ENCODE data around the gene OBP2B.

DNA sequence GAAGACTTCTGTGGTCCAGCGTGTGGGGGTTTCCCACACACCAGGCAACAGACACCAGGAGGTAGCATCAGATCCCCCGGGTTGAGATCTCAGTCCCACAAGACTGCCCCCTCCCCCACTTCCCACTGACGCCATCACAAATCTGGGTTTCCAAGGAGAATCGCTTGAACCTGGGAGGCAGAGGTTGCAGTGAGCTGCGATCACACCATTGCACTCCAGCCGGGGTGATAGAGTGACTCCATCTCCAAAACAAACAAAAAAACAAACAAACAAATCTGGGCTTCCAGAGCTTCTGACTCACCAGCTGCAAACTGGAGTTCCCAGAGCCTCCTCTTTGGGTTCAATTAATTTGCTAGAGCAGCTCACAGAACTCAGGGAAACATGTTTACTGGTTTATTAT is 40.6 kb downstream of the OBP2B start:
- TF ChIP-seq, protein P1, sequence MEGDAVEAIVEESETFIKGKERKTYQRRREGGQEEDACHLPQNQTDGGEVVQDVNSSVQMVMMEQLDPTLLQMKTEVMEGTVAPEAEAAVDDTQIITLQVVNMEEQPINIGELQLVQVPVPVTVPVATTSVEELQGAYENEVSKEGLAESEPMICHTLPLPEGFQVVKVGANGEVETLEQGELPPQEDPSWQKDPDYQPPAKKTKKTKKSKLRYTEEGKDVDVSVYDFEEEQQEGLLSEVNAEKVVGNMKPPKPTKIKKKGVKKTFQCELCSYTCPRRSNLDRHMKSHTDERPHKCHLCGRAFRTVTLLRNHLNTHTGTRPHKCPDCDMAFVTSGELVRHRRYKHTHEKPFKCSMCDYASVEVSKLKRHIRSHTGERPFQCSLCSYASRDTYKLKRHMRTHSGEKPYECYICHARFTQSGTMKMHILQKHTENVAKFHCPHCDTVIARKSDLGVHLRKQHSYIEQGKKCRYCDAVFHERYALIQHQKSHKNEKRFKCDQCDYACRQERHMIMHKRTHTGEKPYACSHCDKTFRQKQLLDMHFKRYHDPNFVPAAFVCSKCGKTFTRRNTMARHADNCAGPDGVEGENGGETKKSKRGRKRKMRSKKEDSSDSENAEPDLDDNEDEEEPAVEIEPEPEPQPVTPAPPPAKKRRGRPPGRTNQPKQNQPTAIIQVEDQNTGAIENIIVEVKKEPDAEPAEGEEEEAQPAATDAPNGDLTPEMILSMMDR (IDR thresholded peaks at IDR 0.05) = no peak
- TF ChIP-seq EP300 (IDR thresholded peaks at IDR 0.05) (no peak), POLR2A (IDR thresholded peaks at IDR 0.05) (no peak)
